Activated CD8-positive, alpha-beta T cell treated with anti-CD3 and anti-CD28 coated beads for 36 hours (primary cell): Measurements from ENCODE around the gene BACE2. TPM values are rescaled to one million over a fixed set of nuclear protein-coding genes. Genes with fewer than 3 reads are reported as not detected.
"Not testable (repeated sequence)": the region's sequence is repeated elsewhere in the genome, so short reads cannot be mapped to it uniquely, and the experiment has no call there.

Experiments used
- ATAC-seq: fragments of 200-7000 bp; cut with Tn5 transposase; one replicate; pipeline ENCODE4 v1.10.0; 2021; ENCODE audit warnings: mild to moderate bottlenecking, moderate library complexity
- CTCF ChIA-PET: fragments of 350-600 bp; sonication (Branson Sonifier 250); formaldehyde crosslinking; loops from one replicate; lab custom pipeline; 2021; ENCODE audit warnings: antibody characterized with exemption; lab: Charles Lee
- POLR2A ChIA-PET: fragments of 350-600 bp; sonication (Branson Sonifier 250); formaldehyde crosslinking; loops from one replicate; lab custom pipeline; 2021; ENCODE audit warnings: antibody characterized with exemption; lab: Charles Lee
- DNase-seq: peaks from one replicate; pipeline ENCODE4 v3.0.0-alpha.2; 2020
- H3K27ac Mint-ChIP-seq: one replicate; pipeline ENCODE4 v1.8.0; 2021; ENCODE audit warnings: mild to moderate bottlenecking, mixed read lengths
- H3K27me3 Mint-ChIP-seq: one replicate; pipeline ENCODE4 v1.8.0; 2021; ENCODE audit warnings: mixed read lengths
- H3K36me3 Mint-ChIP-seq: one replicate; pipeline ENCODE4 v1.8.0; 2021; ENCODE audit warnings: low read depth, mixed read lengths
- H3K4me1 Mint-ChIP-seq: one replicate; pipeline ENCODE4 v1.8.0; 2021; ENCODE audit warnings: low read depth, mixed read lengths
- H3K4me3 Mint-ChIP-seq: one replicate; pipeline ENCODE4 v1.8.0; 2021; ENCODE audit warnings: mild to moderate bottlenecking, moderate library complexity, mixed read lengths
- H3K9me3 Mint-ChIP-seq: one replicate; pipeline ENCODE4 v1.8.0; 2021; ENCODE audit warnings: mixed read lengths
- CTCF ChIP-seq: fragments of 200-600 bp; IDR thresholded peaks from one replicate; pipeline ENCODE4 v1.8.0; 2022; ENCODE audit warnings: antibody characterized with exemption, mild to moderate bottlenecking
- intact Hi-C: fragments of 100-400 bp; cut with micrococcal nuclease; formaldehyde crosslinking; loops from one replicate; pipeline ENCODE4 v1.10.0; 2022
- total RNA-seq, 2 experiments: library from RNA; stranded (reverse); gene quantifications; one replicate each; pipeline ENCODE4 v1.2.3, GENCODE V29; 2021

The BACE2 gene
- total RNA-seq, 2 experiments from 2014 or later = 1.1 to 2.0 TPM

- H3K36me3 Mint-ChIP-seq = no peaks in the 10 kb centered on the region
- POLR2A ChIA-PET = interaction anchor here (0.7 kb wide), 1 partner anchor 49 kb away, joined by 3 read pairs; no protein-coding TSS in a partner anchor
Observed at GRCh38 chr21:41251961-41252642, 84.1 kb downstream of the BACE2 start.

GRCh38 chr21:41254090-41254700 is 86.2 kb downstream of the BACE2 start:
- Mint-ChIP-seq H3K27ac (no peak overlapping the region), H3K4me1 (no peaks in the 10 kb centered on the region), H3K4me3 (no peak overlapping the region), H3K27me3 (peaks cover 5% of the 10 kb centered on the region), H3K9me3 (peaks cover 12% of the 10 kb centered on the region), H3K36me3 (no peaks in the 10 kb centered on the region)
- no peak for TF ChIP-seq CTCF
- CTCF ChIA-PET = interaction anchor here (1.3 kb wide), 1 partner anchor 29 kb away, joined by 3 read pairs; no protein-coding TSS in a partner anchor
- intact Hi-C loops = no loop called here
- POLR2A ChIA-PET = no interaction called here
- ATAC-seq (no peak), DNase-seq (no peak)

More at GRCh38 chr21:41251961-41252642, 84.1 kb downstream of the BACE2 start:
- intact Hi-C loops = no loop called here
- H3K4me3 Mint-ChIP-seq = no peak overlapping the region
- peaks cover 5% of the 10 kb centered on the region for H3K27me3 Mint-ChIP-seq
- CTCF ChIA-PET = no interaction called here
- H3K27ac Mint-ChIP-seq = no peak overlapping the region
- no peak for DNase-seq
- H3K9me3 Mint-ChIP-seq = peaks cover 12% of the 10 kb centered on the region
- no peak for ATAC-seq
- TF ChIP-seq CTCF = no peak
- no peaks in the 10 kb centered on the region for H3K4me1 Mint-ChIP-seq

- Mint-ChIP-seq H3K27ac (no peak overlapping the region), H3K4me3 (no peak overlapping the region), H3K36me3 (no peaks in the 10 kb centered on the region), H3K9me3 (peaks cover 12% of the 10 kb centered on the region), H3K27me3 (peaks cover 5% of the 10 kb centered on the region), H3K4me1 (no peaks in the 10 kb centered on the region)
- no peak for ATAC-seq
- no peak for TF ChIP-seq CTCF
- DNase-seq = no peak
- POLR2A ChIA-PET = no interaction called here
- intact Hi-C loops = no loop called here
- CTCF ChIA-PET = no interaction called here
Observed at GRCh38 chr21:41255190-41255589, 87.2 kb downstream of the BACE2 start.

GRCh38 chr21:41256231-41256630 is 88.3 kb downstream of the BACE2 start:
- H3K27me3 Mint-ChIP-seq, POLR2A ChIA-PET, intact Hi-C loops, H3K4me1 Mint-ChIP-seq, DNase-seq, ATAC-seq, H3K36me3 Mint-ChIP-seq, H3K4me3 Mint-ChIP-seq, H3K27ac Mint-ChIP-seq, CTCF ChIA-PET: not testable (repeated sequence)
- H3K9me3 Mint-ChIP-seq = peaks cover 12% of the 10 kb centered on the region

GRCh38 chr21:41256771-41257702 is 89.1 kb downstream of the BACE2 start:
- no peak for ATAC-seq

More at GRCh38 chr21:41256771-41257702, 89.1 kb downstream of the BACE2 start:
- ChIA-PET POLR2A (no interaction called here), CTCF (no interaction called here)
- peaks cover 12% of the 10 kb centered on the region for H3K9me3 Mint-ChIP-seq
- peaks cover 5% of the 10 kb centered on the region for H3K27me3 Mint-ChIP-seq
- no peak for TF ChIP-seq CTCF
- H3K27ac Mint-ChIP-seq = no peak overlapping the region
- H3K36me3 Mint-ChIP-seq = no peaks in the 10 kb centered on the region
- no peaks in the 10 kb centered on the region for H3K4me1 Mint-ChIP-seq
- H3K4me3 Mint-ChIP-seq = no peak overlapping the region
- intact Hi-C loops = no loop called here
- no peak for DNase-seq
